HG02852 (cell line): ENCODE results near the gene NANOS2.

Experiments
- ATAC-seq: cut with Tn5 transposase; IDR thresholded peaks from one replicate; pipeline ENCODE4 v1.9.1; 2021; ENCODE audit warnings: mild to moderate bottlenecking, moderate library complexity; ENCODE audit not compliant: unreplicated experiment

Gene NANOS2

DNA sequence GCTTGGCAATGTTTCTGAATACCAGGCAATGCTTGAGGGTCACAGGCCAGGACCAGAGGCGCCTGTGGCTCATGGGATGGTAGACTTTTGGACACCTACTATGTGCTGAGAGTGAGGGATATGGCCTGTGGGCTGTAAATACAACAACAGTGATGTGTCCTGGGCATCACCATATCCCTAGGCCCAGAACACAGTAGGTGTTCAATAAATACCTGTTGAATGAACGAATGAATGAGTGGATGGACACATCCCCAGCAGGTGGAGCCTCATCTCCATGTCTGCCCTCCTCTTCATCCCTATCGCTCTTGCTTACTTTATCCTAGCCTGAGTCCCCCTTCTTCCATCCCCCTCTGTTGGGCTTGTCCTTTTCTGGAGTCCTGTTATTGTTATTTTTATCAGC is 16.5 kb upstream of the NANOS2 start:
- ATAC-seq, result no peak

DNA sequence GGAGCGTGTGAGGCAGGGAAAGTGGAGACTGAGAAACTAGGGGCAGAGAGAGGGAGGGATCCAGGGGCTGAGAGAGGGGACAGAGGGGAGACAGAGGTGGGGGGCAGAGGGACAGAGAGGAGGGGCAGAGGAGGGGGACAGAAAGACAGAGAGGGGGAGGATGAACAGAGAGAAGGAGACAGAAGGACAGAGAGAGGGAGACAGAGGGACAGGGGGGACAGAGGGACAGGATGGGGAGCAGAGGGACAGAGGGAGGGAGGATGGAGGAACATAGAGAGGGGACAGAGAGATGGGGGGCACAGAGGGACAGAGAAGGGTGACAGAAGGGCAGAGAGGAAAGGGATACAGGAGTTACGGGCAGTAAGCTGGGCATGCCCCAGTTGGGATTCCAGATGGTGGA is 14.7 kb upstream of the NANOS2 start:
- no peak for ATAC-seq

DNA sequence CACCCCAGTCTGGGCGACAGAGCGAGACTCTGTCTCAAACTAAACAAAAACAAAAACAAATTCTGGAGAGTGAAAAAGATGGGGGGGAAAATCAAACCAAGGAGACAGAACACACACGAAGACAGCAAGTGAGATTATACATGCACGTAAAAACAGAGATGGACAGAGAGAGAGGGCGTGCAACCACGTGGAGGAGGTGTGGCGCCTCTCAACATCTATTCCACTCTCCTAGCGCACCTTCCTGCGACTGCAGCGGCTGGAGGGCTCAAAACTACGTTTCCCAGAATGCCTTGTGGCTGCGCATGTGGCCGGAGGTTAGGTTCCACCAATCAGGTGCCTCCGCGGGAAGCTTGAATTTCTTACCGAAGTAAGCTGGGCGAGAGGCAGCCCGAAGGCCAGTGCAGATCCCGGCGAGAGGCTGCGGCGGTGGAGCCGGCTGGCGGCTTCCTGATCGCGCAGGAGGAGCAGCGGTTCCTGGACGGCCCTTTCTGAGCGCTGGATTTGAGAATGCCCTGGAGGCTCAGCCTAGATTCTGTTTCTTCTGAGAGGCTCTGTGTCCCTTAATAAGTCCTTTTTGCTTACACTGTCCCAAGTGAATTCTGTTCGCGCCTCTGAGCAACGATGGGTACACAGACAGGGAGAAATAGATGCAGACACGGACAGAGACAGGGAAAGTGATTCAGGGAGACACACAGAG is 13.1 kb upstream of the NANOS2 start:
- peak; percentile 66 for ATAC-seq

DNA sequence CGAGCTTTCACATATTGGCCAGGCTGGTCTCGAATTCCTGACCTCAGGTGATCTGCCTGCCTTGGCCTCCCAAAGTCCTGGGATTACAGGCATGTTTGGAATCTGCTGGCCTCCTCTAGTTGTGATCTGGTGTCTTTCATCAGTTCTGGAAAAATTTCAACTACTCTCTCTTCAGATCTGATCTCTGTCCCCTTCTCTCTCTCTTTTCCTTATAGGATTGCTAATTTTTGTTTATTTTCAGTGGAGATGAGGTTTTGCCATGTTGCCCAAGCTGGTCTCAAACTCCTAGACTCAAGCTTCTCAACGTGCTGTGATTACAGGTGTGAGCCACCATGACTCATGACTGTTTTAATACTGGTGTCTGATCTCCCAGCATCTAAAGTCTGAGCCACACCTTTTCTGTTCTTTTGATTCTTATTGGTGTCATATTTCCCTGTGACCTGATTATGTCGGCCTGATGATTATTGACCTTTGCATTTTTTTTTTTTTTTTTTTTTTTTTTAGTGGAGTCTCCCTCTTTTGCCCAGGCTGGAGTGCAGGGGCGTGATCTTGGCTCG is 10.4 kb upstream of the NANOS2 start:
- ATAC-seq, result no peak

DNA sequence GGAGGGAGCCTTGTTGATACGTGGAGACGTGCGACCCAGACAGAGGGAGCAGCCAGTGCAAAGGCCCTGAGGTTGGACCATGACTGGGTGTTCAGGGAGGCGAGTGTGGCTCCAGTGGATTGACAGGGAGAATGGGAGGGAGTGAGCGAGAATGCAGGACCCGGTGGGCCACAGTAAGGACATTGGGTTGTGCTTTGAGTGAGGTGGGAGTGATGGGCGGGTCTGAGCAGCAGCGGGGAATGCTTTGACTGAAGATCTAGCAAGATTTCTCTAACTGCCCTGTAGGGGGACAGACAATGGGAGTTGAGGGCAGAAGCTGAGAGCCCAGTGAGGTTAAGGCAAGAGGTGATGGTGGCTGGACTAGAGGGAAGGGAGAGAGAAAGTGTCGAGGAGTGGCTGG is 7.7 kb upstream of the NANOS2 start:
- ATAC-seq, result no peak

DNA sequence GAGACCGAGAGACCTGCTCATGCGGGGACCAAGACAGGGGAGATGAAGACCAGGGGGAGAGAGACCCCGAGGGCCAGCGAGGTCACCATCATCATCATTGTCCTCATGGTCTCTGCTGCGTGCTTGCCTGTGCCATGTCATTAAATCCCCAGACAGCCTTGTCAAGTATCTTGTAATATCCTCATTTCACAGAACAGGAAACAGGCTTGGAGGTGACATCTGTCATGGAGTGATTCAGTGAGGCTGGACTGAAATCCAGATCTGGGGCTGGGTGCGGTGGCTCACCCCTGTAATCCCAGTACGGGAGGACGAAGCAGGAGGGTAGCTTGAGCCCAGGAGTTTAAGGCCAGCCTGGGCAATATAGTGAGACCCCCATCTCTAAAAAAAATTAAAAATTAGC is 5.9 kb upstream of the NANOS2 start:
- no peak for ATAC-seq

DNA sequence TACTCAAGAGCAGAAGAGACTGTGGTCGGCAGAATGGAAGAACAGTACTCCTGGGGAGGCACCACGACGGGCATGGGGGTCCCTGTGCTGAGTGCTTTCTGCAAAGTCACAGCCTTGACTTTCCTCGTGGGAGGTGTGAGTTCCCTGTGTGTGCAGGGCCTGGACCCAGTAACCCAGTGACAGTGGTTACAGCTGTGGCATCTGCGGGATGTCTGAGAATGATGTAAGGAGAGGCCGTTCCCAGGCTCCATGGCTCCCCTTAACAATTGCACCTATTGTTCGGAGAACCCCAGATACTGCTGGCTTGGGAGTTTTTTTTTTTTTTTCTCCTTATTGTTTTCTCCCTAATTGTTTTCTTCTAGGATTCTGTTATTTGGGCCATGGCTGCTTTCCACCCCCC is 5.1 kb upstream of the NANOS2 start:
- no peak for ATAC-seq

DNA sequence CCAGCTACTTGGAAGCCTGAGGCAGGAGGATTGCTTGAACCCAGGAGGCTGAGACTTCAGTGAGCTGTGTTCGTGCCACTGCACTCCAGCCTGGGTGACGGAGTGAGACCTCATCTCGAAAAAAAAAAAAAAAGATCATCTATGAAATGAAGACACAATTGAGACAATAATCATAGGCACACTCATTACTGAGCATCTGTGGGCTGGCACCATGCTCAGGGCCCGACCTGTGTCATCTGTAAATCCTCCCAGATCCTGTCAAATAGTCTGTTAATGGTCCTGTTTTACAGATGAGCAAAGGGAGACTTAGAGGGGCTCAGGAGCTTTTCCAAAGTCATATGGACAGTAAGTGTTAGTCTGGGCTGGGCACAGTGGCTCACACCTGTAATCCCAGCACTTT is 4.1 kb upstream of the NANOS2 start:
- no peak for ATAC-seq

DNA sequence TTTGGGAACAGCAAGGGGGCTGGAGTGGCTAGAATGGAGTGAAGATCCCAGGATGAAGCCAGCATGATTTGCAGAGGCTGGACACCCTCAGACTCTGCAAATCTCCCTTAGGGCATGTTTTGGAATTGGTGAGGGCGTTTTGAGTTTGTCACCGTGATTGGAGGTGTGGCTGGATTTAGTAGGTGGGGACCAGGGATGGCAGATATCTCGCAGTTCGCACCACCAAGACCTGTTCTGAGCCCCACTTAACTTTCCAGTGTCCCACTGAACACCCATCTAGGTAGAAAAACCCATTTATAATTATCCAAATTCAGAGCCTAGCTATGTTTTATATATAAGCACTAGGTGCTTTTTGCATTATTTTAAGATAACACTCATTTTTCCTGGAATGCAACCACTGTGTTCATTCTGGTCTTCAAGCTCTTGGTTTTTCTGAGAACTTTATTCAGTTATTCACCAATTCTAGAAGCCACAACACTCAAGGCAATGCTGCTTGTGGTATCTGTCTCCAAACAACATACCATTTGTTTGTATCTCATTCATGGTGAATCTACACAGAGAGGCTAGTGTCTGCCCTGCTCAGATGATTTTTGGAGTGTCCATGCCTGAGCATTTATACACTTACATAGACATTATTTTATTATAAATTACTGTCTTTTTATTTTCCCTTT is 3.0 kb upstream of the NANOS2 start:
- ATAC-seq, result no peak

DNA sequence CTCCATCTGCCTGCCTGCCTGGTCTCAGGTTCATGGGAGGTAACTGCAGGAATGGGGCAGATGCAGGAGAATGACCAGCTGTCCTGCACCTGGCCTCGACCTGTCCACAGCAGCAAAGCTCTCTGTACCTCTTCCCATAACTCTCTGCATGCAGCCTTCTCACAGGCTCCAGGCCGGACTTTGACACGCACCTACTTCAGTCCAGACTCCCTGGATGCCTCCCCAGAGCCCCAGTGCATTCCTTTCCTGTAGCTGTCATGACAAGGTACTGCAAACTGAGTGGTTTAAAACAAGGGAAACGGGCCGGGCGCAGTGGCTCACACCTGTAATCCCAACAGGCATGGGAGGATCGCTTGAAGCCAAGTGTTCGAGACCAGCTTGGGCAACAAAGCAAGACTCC is 3.3 kb downstream of the NANOS2 start:
- ATAC-seq, result no peak

DNA sequence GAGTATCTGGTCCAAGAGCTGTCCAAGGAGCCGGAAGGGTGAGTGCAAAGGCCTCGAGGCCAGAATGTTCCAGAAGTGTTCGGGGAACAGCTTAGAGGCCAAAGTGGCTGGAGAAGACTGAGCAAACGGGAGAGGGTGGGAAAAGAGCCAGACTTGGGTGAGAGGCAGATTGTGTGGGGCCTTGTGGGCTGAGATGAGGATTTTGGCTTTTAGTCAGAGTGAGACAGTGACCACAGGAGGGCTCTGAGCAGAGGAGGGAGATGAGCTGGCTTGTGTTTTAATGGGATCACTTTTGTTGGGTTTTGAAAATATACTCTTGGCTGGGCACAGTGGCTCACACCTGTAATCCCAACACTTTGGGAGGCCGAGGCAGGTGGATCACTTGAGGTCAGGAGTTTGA is 5.6 kb downstream of the NANOS2 start:
- no peak for ATAC-seq

DNA sequence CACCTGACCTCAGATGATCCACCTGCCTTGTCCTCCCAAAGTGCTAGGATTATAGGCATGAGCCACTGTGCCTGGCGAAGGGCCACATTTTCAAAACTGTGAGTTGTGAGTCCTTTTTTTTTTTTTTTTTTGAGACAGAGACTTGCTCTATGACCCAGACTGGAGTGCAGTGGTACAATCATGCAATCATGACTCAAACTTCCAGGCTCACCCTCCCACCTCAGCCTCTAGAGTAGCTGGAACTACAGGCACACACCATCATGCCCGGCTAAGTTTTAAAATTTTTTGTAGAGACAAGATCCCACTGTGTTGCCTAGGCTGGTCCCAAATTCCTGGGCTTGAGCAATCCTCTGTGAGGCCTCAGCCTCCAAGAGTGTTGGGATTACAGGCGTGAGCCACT is 8.4 kb downstream of the NANOS2 start:
- ATAC-seq, result no peak

DNA sequence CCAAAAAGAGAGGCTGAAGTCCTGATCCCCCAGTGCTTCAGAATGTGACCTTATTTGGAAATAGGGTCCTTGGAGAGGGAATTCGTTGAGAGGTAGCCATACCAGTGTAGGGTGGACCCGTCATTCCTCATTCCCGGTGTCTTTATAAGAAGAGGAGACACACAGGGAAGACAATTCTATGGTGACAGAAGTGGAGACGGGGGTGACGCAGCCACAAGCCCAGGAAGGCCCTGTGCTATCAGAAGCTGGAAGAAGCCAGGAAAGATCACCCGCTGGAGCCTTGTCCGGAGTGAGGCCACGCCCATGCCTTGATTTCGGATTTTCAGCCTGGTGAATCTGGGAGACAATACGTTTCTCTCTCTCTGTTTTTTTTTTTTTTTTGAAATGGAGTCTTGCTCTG is 9.6 kb downstream of the NANOS2 start:
- no peak for ATAC-seq

DNA sequence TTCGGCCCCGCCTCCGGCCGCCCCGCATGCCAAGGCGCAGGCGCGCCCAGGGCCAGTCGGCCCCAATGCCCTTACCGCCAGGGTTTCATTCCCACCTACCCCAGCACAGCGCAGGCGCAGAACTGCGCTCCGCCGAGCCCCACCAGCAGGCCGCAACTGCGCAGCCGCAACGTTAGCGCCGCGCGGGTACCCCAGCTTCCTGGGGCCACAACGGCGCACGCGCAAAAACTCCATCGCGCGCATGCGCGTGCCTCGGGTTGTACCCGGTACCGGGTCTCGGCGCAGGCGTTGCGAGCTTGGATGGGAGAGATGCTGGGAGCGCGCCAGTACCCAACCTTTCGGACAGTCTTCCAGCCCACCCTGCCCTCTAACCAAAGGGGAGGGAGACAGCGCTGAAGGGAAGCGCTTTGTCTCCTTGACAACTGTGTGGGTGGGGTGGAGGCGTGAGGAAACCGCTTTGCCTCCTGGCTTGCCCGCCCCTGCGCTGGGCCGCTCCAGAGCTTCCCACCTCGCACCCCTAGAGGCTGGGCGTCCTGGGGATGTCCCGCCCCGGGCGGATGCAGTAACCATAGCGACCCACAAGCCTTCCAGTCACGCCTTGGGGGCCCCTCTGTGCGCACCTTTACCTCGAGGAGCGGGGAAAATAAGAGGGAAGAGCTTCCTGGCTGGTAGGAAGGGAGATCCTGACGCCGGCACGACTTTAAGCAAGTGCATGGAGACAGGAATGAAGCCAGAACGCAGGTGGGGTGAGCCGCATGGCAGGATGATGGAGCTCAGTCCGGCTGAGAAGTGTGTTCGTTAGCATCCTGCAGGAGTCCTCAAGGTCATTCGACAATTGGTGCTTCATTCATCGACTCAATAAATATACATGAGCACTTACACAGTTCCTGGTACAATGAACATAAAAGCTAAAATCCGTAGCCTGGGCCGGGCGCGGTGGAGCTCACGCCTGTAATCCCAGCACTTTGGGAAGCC is 11.6 kb downstream of the NANOS2 start:
- ATAC-seq, result peak; percentile 74

DNA sequence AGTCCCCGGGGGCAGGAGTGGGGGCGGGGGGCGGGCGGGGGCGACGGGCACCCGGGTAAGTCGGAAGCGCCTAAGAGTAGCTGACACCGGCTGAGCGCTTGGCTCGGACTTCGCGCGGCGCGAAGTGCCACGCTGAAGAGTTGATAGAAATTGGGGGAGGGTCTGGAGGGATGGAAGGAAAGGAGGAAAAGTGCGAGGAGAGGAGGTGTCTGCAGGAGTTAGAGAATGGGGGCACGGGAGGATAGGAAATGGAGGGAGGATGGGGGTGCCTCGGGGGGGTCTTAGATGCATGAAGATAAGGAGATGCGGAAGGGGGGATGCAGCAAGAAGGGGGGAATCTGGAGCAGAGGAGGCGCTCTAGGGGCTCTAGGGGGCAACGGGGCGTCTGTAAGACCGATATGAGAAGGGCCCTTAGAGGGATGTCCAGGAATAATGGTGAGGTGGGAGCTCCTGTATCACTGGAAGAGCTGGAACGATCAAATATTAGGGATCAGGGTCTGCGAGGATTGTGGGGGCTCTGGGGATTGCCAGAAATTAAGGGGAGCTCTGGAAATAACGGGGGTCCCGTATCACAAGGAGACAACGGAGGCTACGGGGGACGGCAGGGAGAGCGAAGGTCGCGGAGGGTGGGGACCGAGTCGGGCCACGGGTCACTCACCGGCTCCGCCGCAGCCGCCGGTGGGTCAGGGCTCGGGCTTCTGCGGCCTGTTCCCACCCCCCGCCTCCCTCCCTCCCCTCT is 12.5 kb downstream of the NANOS2 start, which contains the start of gene MYPOP:
MYPOP (minus strand) TSS at position 702 of the 739 bp plus-strand sequence. CDS start 840 bp downstream, outside the sequence.
- no peak for ATAC-seq

DNA sequence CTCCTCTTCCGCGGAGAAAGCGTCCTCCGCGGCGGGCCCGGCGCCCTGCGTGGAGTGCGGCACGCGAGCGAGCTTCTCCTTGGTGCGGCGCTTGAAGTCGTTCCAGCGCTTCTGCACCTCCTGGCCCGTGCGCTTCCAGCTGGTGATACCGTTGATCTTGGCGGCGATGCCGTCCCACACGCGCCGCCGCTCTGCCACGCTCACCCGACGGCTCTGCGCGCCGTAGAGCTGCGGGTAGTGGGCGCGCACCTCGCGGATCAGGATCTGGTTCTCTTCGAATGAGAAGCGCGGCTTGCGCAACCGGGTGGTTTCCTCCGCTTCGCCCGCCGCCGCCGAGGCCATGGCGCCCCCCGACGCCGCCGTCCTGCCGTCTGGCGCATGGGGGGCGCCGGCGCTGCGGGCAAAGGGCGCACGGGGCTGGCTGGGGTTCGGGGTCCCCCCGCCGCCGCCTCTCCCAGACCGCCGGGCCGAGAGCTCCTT is 13.1 kb downstream of the NANOS2 start:
- ATAC-seq, result no peak

DNA sequence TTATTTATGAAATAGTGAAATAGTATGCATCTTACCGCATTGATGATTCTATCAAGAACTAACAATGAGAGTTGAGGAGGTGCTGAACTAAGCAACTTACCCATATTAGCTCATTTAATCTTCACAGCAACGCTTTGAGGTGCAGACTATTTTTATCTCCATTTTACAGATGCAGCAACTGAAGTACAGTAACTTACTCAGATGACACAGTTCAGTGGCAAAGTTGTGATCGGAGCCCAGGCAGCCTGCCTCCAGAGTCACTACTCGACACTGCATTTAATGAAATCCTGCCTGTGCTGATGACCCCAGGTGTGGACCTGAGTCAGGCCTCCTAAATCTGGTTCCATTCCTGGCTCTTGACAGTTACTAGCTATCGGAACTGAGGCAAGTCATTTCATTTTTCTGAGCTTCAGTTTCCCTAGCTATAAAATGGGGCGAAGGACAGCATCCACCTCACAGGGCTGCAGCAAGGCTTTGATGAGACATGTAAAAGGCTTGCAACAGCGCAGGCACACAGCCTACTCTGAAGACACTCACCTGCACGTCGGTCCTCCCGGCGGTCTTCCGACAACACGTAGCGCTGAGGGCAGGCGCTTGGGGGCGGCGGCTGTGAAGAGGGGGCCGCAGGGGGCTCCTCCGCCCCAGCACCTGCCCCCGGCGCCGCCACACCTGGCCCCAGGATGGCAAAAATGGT is 13.7 kb downstream of the NANOS2 start:
- ATAC-seq, result no peak

DNA sequence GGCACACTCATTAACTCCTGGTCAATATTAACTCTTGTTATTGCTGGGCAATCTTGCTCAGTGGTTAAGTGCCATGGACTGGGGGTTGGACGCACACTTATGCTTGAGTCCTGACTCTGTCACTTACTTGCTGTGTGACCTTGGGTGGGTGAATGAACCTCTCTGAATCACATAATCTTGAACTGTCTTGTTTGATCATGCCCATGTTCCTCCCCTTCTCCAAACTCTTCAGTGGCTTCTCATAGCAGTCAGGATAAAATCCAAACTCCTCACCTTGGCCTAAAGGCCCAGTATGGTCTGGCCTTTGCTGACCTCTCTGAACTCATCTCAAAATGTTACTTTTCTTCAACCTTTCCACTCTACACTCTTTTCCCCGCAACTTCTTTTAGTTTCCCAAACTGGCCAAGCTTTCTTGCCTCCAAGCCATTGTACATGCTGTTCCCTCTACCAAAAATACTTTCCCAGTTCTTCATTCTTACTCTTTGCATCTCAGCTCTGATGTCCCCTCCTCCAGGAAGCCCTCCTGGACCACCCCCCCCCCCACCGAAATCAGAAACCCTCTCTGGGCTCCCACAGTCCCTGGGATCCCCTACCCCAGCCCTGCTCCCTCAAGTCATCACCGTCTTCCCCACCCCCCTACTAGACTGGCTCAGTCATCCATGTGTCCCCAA is 14.5 kb downstream of the NANOS2 start:
- ATAC-seq, result no peak

DNA sequence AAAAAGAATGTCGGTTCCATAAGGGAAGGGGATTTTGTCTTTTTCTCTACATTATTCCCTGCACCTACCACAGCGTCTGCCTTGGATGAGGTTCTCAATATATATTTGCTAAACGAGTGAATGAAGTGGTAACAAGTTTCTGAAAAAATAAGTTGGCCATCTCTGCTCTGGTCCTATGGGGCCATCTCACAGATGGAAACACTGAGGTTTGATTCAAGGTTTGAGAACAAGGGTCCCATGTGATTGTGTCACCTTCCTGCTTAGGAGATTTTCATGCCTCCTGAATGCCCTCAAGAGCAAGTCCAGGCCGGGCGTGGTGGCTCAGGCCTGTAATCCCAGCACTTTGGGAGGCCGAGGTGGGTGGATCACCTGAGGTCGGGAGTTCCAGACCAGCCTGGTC is 15.3 kb downstream of the NANOS2 start:
- no peak for ATAC-seq
